Mucosa of descending colon (tissue), 3 donors: ENCODE results near the gene ITGA11. TPM values are rescaled to one million over a fixed set of nuclear protein-coding genes. Genes with fewer than 3 reads are reported as not detected.

Source experiments
- ATAC-seq: fragments of 200-7000 bp; cut with Tn5 transposase; one replicate; pipeline ENCODE4 v1.9.1; 2020; ENCODE audit warnings: mild to moderate bottlenecking, moderate library complexity
- DNase-seq, 3 donors: peaks; one replicate each; pipeline ENCODE4 v3.0.0-alpha.2; 2020
- H3K36me3 ChIP-seq: fragments of 200-600 bp; one replicate; pipeline ENCODE4 v1.8.0; 2021; ENCODE audit warnings: low read depth, mild to moderate bottlenecking
- H3K4me1 ChIP-seq: fragments of 200-600 bp; one replicate; pipeline ENCODE4 v1.8.0; 2021; ENCODE audit warnings: low read depth, mild to moderate bottlenecking
- H3K4me3 ChIP-seq: fragments of 200-600 bp; one replicate; pipeline ENCODE4 v1.8.0; 2021; ENCODE audit warnings: mild to moderate bottlenecking
- H3K9me3 ChIP-seq: fragments of 200-600 bp; one replicate; pipeline ENCODE4 v1.8.0; 2021; ENCODE audit warnings: mild to moderate bottlenecking
- intact Hi-C, 2 donors: fragments of 100-400 bp; cut with DNase I in 1 of 2; cut with micrococcal nuclease in 1 of 2; formaldehyde crosslinking; loops; one replicate each; pipeline versions ENCODE4 v1.11.0 to v1.11.1; 2022; cut with DNase I, micrococcal nuclease
- total RNA-seq, 3 donors: library from RNA; stranded (reverse); fragmentation: NEBNext Ultra II Directional in 2 of 3; extraction: Animal tissue kit (Norgen Biotek cat#: 25700) in 2 of 3; gene quantifications; one replicate each; pipeline versions ENCODE4 v1.2.1 to v1.2.4, GENCODE V29; 2021 to 2023
- TF ChIP-seq, protein P1 (sequence below): fragments of 200-600 bp; IDR thresholded peaks from one replicate; pipeline ENCODE4 v1.8.0; 2022; ENCODE audit warnings: antibody characterized with exemption, mild to moderate bottlenecking
- donor health status: DM: no; HTN: no; CAD: no; lungs with moderate emphysema.
- donor health status: DM: no; HTN: no; CAD: no.
- donor health status: DM: no; HTN: yes; CAD: no.

The ITGA11 gene
- total RNA-seq, 3 donors from 2014 or later = 1.8 to 2.4 (median 2.1) TPM

DNA sequence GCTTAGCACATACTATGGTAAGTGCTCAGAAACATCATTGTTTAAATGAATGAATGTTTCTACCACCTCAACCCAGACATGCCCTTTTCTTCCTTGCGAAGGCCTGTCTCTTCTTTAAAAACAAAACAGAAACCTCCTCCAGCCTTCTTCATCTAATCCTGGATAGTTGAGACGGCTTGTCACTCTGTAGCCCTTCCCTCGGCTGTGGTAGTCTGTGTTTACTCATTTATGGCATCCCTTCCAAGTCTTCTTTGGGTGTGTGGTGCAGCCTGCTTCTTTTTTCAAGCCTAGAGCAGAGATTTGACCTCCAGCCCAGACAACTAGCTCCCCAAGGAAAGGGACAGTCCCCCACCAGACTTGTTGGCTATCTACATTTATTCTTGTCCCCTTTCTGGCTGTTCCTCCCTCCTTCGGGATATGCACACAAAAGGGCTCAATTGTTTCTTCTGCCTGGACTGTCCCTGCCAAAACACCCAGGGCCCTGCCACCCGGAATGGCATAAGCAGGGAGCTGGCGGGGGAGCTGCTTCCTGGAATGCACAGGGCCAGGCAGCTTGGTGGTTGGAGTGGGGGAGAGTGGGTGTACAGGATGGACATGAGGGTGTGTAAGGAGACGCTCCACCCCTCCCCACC, 67.8 kb downstream of the ITGA11 start:
- TF ChIP-seq, protein P1, sequence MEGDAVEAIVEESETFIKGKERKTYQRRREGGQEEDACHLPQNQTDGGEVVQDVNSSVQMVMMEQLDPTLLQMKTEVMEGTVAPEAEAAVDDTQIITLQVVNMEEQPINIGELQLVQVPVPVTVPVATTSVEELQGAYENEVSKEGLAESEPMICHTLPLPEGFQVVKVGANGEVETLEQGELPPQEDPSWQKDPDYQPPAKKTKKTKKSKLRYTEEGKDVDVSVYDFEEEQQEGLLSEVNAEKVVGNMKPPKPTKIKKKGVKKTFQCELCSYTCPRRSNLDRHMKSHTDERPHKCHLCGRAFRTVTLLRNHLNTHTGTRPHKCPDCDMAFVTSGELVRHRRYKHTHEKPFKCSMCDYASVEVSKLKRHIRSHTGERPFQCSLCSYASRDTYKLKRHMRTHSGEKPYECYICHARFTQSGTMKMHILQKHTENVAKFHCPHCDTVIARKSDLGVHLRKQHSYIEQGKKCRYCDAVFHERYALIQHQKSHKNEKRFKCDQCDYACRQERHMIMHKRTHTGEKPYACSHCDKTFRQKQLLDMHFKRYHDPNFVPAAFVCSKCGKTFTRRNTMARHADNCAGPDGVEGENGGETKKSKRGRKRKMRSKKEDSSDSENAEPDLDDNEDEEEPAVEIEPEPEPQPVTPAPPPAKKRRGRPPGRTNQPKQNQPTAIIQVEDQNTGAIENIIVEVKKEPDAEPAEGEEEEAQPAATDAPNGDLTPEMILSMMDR = no peak
- intact Hi-C loops = no loop called here
- DNase-seq (no peak), ATAC-seq (no peak)
- no peak overlapping the region for H3K4me3 ChIP-seq
- H3K36me3 ChIP-seq = no peaks in the 10 kb centered on the region
- no peaks in the 10 kb centered on the region for H3K4me1 ChIP-seq
- no peaks in the 10 kb centered on the region for H3K9me3 ChIP-seq

GRCh38 chr15:68363353-68363752, 68.6 kb downstream of the ITGA11 start:
- intact Hi-C loops = no loop called here
- no peak for ATAC-seq

DNA sequence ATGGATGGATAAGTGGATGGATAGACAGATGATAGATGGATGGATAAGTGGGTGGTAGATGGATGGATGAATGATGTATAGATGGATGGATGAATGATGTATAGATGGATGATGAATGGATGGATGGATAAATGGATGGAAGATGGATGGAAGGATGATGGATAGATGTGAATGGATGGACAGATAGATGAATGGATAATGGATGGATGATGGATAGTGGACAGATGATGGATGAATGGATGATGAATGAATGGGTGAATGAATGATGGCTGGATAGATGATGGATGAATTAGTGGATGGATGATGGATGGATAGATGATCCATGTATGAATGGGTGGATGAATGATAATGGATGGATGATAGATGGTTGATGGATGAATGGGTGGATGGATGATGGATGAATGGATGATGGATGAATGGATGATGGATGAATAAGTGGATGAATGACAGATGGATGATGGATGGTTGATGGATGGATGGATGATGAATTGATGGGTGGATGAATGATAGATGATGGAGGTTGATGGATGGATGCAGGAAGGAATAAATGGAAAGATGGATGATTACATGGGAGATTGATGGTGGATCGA, 69.3 kb downstream of the ITGA11 start:
- H3K36me3 ChIP-seq = no peaks in the 10 kb centered on the region
- no peaks in the 10 kb centered on the region for H3K4me1 ChIP-seq
- TF ChIP-seq, protein P1 = no peak
- H3K9me3 ChIP-seq = no peaks in the 10 kb centered on the region
- no peak for DNase-seq
- H3K4me3 ChIP-seq = no peak overlapping the region
- intact Hi-C loops = no loop called here
- no peak for ATAC-seq

More at GRCh38 chr15:68363353-68363752, 68.6 kb downstream of the ITGA11 start:
- Histone ChIP-seq H3K4me3 (no peak overlapping the region), H3K9me3 (no peaks in the 10 kb centered on the region), H3K4me1 (no peaks in the 10 kb centered on the region), H3K36me3 (no peaks in the 10 kb centered on the region)
- TF ChIP-seq, protein P1 = no peak
- DNase-seq = no peak

- intact Hi-C loops = no loop called here
- Histone ChIP-seq H3K4me3 (no peak overlapping the region), H3K9me3 (peaks cover 5% of the 10 kb centered on the region), H3K4me1 (no peaks in the 10 kb centered on the region), H3K36me3 (no peaks in the 10 kb centered on the region)
- TF ChIP-seq, protein P1 = no peak
- ATAC-seq (no peak), DNase-seq (no peak)
Observed at GRCh38 chr15:68360721-68361120, 71.2 kb downstream of the ITGA11 start.

- intact Hi-C loops = no loop called here
- Histone ChIP-seq H3K9me3 (peaks cover 5% of the 10 kb centered on the region), H3K4me3 (no peak overlapping the region), H3K36me3 (no peaks in the 10 kb centered on the region), H3K4me1 (no peaks in the 10 kb centered on the region)
- TF ChIP-seq, protein P1 = no peak
- DNase-seq (no peak), ATAC-seq (no peak)
Observed at GRCh38 chr15:68356778-68357177, 75.2 kb downstream of the ITGA11 start.
